ENCODE data around the gene CMTM5.
"Not testable (repeated sequence)": the region's sequence is repeated elsewhere in the genome, so short reads cannot be mapped to it uniquely, and the experiment has no call there.

The CMTM5 gene

GRCh38 chr14:23400496-23401149 is 23.8 kb downstream of the CMTM5 start:
- not testable (repeated sequence) for DNase-seq

DNA sequence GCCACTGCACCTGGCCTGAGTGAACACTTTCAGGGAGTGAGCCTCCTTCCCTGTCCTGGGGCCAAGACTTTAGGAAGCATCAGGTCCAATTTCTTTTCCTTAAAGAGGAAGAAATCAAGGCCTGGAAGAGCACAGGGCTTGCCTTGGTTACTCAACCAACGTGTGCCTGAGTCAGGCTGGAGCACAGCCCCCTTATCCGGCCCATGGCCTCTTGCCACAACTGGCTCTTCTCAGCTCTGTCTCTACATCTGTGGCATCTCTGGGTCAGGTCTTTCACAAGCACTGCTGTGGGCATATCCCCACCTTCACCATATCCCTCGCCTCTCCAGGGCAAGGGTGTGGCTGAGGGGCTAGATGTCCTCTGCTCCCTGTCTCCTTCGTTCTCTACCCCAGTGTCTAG is 24.4 kb downstream of the CMTM5 start:
- DNase-seq, result no peak

- DNase-seq, result no peak
Observed at GRCh38 chr14:23402296-23403138, 25.7 kb downstream of the CMTM5 start.

DNA sequence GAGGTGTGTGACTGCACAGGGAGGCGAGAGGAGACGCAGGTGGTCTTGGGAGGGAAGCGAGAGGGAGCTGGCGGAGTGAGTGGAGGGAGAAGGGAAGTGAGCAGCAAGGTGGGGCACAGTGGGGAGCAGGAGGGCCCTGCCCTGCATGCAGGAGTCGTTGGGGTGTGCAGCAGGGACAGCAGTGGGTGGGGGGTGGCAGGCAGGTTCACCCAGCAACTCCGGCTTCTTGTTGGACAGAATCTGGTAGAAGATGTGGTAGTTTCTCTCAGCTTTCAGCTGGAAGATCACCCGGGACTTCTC is 26.2 kb downstream of the CMTM5 start:
- DNase-seq, result no peak

GRCh38 chr14:23403908-23404307 is 27.1 kb downstream of the CMTM5 start:
- no peak for DNase-seq

GRCh38 chr14:23404331-23404900 is 27.6 kb downstream of the CMTM5 start:
- DNase-seq, result no peak

DNA sequence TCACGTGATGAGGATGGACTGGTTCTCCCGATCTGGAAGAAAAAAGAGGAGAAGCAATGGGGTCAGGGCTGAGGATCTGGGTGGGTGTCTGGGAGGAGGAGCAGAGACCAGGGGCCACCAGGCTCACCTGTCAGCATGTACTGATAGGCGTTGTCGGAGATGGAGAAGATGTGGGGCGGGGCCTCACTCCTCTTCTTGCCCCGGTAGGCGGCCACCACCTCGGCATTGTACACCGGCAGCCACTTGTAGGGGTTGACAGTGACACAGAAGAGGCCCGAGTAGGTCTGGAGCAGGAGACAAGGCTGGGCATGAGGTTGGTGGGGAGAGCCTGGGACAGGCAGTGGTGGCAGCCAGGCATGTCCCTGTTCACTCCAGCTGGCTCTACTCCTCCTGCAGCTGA is 28.2 kb downstream of the CMTM5 start:
- DNase-seq, result no peak

- no peak for DNase-seq
Observed at GRCh38 chr14:23405516-23406025, 28.7 kb downstream of the CMTM5 start.

DNA sequence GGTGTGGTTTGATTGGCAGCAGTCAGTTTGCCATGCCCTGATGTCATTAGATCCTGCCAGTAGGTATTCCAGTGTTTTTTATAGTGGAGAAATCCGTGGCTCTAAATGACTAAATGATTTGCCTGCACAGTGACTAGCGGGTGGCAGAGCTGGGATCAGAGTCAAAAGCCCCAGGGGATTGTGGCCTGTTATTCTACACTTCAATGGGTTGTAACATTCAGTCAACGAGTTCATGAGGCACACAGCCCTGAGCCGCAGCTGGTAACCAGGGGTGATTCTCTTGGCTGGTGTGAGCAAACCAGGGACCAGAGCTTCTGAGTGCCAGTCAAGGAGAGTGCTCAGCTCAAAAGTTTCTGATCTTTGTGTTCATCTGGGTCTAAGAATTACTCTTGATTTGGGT is 29.4 kb downstream of the CMTM5 start:
- no peak for DNase-seq

DNA sequence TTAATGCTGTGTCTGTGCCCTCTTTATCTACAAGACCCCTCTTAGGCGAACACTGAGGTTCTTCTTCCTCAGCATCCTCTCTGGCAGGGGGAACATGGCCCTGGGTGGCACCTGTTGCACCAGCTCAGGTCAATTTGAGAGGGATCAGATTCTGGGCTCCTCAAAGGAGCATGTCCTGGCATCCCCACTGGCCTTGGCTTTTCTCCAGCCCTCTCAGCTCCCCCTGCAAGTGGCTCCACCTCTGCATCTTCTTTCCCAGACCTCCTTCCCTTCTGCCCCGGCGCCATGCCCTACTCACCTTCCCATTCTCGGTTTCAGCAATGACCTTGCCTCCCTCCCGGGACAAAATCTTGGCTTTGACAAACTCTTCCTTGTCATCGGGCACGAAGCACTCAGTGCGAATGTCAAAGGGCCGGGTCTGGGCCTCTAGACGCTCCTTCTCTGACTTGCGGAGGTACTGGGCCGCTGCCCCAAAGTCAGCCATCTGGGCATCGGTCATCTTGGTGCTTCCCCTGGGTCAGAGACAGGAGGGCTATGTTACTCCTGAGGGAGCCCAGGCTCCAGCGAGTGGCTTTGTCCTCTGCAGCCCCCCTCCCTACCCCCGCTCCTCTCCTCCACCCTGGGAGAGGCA is 30.0 kb downstream of the CMTM5 start:
- DNase-seq, result no peak

DNA sequence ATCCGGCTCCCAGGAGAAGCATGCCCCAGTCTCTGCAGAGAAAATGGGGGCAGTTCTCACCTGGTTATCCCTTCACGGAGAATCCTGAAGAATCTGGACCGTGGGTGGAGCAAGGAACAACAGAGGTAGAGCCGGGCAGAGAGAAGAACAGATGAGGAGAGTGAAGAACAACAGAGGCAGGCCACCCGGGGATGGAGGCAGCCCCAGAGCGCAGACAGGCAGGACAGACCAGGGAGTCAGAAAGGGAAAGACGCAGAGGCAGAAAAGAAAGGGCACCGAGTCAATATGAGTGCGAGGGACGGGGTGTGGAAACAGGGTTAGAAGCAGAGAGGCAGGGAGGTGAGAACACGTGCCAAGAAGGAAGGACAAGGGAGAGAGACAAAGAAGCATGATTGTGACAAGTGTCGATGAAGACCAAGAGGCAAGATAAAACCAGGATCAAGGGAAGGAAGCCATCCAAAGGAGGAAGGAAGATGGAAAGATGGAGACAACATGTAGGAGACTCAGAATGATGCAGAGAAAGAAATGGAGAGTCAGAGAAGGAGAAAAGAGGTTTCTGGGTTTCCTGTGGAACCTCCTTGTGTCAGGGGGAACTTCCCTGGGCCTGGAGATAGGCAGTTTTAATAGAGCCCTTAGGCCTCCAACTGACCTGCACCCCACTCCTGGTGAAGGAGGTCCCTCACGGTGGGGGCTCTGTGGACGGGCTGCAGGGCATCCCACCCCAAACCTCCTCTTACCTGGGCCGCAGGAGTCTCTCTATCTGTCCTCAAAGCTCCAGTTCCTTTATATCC is 30.9 kb downstream of the CMTM5 start, which contains the start of gene MYH6:
Gene MYH6, minus strand, starts transcription at position 758 of the 791 bp plus-strand sequence. CDS start 1,050 bp downstream, outside the sequence.
- no peak for DNase-seq

GRCh38 chr14:23408307-23408630 is 31.4 kb downstream of the CMTM5 start:
- DNase-seq, result no peak

DNA sequence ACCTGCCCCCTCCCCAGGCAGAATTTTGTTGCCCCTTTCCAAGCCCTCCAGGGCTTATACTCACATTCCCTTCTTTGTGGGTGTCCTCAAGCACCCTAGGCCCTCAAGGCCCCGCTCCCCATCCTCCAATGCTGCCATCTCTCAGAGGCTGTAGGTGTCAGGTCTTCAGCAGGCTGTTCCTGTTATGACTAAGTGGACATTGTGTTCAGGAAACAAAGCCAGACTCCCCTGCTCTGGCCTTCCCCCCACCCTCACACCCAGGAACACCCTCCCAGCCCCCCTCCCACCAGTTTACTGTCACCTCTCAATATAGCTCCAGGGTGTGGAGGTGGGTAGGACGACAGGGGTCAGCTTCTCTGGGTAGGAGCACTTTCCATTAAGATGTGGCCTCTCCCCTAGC is 32.6 kb downstream of the CMTM5 start:
- DNase-seq, result no peak

DNA sequence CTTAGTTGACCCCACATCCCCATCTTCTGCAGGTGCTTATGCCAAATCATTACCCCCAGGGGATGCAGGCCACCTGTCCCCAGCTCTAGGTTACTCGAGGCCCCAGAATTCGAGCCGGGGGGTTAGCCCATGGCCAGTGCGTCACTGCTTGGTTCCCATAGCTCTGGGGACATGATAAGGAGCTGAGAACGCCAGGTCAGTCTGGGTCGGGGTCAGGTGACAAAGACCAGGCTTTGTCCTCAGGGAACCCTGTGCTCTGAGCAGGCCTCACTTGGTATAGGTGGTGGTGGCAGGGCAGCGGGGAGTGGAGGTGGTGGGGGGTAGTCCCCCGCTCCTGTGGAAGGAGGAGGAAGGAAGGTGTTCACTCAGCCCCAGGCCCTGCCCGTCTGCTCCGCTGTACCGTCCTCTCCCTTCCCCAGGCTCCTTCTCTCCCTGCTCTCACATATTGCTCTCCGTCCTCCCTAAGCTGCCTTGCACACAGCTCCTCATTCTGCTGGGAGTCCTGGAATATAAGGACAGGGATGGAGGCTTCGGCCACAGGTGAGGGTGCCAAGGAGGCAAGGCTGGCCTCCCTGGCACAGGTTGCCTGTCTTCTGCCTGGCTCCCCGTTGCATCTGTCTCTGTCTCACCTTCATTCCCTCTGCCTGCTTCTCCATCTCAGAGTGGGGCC is 33.3 kb downstream of the CMTM5 start:
- no peak for DNase-seq

- DNase-seq, result no peak
Observed at GRCh38 chr14:23411563-23412525, 35.0 kb downstream of the CMTM5 start.

DNA sequence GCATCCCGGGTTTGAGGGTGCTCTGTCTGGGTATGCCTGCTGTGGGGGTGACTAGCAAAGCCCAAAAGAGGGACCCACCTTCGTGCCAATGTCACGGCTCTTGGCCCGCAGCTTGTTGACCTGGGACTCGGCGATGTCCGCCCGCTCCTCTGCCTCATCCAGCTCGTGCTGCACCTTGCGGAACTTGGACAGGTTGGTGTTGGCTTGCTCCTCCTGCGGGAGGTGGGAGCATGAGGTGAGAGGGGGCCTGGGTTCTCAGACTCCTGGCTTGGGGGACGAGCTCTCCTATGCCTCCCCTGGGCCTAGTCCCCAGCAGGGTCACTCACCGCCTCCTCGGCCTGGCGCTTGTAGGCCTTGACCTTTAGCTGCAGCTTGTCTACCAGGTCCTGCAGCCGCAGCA is 36.8 kb downstream of the CMTM5 start:
- no peak for DNase-seq

DNA sequence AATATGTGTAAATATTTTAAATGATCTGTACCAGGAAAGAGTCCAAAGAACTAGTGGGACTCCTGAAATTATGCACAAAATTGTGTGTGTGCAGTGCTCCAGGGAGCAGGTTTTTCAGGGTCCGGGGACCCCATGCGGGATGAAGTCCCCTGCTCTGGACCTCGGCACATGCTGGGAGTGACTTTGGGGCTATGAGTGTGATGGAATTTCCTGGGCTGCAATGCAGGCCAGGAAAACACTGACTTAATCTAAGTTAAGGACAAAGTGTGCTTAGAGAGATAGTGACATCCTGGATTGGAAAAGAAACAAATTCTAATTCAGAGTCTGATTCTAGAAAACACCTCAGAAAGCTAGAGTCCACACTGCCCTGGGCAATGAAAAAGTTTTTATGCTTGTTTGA is 37.4 kb downstream of the CMTM5 start:
- DNase-seq, result no peak

DNA sequence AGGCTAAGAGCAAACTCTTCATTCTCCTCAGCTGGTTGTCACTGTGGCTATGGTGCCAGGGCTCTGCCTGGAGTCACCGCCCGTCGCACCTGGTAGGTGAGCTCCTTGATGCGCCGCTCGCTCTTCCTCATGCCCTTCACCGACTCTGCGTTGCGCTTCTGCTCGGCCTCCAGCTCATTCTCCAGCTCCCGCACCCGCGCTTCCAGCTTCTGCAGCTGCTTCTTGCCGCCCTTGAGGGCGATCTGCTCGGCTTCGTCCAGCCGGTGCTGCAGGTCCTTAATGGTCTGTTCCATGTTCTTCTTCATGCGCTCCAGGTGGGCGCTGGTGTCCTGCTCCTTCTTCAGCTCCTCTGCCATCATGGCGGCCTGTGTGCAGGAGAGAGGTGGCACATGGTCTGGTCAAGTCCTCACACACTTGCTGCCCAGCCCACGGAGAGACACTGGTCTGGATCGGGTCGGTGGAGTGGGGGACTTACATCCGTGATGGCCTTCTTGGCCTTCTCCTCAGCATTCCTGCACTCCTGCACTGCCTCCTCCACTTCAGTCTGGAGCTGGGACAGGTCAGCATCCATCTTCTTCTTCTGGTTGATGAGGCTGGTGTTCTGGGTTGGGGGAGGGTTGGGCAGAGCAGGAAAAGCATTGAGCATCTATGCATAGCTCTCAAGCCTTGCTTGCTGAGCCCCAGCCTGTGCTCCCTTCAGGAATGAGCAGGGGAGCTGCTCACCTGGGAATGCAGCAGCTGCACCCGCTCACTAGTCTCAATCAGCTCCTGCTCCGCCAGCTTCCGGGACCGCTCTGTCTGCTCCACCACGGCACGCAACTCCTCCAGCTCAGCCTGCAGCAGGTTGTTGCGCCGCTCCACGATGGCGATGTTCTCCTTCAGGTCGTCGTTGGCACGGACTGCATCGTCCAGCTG is 38.3 kb downstream of the CMTM5 start:
- no peak for DNase-seq

DNA sequence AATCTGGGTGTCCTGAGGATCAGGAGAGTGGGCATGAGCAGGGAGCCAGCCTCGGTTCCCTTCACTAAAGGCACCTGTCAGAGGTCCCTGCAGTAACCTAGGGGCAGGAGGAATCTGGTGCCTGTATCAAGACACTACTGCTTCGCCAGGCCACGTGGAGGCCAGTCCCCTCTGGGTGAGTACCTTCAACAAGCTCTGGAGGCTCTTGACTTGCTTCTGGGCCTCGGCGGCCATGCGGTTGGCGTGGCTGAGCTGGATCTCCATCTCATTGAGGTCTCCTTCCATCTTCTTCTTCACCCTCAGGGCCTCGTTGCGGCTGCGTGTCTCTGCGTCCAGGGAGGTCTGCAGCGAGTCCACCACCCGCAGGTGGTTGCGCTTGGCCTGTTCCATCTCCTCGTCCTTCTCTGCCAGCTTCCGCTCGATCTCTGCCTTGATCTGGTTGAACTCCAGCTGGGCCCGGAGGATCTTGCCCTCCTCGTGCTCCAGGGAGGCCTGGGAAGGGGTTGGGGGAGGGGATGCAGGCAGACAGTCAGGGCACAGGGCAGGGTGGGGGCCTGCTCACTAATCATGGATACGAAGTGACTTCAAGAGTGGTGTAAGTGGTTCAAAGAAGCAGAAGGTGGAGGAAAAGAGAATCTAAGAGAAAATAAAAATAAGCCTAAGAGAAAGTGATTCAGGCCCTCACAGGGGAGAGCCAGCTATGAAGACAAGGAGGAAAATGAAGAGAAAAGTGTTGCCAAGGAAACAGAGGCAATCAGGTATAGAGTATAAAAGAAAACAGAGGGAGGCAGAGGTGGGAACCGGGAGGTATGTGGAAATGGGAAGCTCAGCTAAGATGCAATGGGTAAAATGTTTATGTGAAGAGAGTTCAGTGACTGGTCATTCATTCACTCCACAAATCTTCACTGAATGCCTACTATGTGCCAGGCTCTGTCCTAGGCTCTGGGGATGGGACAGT is 39.3 kb downstream of the CMTM5 start:
- no peak for DNase-seq

Measured in stimulated activated CD4-positive, alpha-beta T cell treated with anti-CD3 and anti-CD28 coated beads, Interleukin-12 subunit alpha, Interleukin-12 subunit beta, amount 100 ng/mL, for 4 hours (primary cell).